Activated CD4-positive, alpha-beta T cell treated with anti-CD3 and anti-CD28 coated beads, Interleukin-2, Interleukin-6, amounts not matched to agents 100 ng/mL and 50 ng/mL, durations not matched to agents 16 hours and 8 hours (primary cell): Measurements from ENCODE around the gene PDIA2.
A peak's percentile ranks its signal among the peaks of the same experiment; 100 is the strongest.
"Not testable (repeated sequence)": the region's sequence is repeated elsewhere in the genome, so short reads cannot be mapped to it uniquely, and the experiment has no call there.

Source experiments
- DNase-seq: peaks from one replicate; pipeline ENCODE4 v3.0.0-alpha.2; 2020

Gene PDIA2

GRCh38 chr16:303760-304505 is 21.0 kb downstream of the PDIA2 start:
- no peak for DNase-seq

- no peak for DNase-seq
Observed at GRCh38 chr16:305916-306626, 23.1 kb downstream of the PDIA2 start.

DNA sequence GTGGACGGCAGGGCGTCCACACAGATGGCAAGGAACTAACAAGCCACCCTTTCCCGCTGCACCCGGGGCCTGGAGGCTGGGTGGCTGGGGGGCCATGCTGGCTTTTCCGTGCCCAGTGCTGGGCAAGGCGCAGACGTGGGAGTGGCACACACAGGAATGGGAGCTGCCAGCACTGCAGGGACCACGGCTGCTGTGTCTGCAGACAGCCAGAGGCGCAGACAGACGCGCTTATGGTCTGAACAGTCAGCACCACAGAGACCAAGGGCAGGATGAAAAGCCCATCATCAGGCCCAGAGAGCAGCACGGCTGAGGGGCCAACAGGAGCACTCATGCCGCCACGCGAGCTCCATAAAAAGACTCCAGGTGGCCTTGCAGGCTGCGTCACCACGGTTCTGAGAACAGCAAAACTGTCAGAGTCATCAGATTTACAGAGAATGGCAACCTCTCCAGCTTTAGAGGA is 24.0 kb downstream of the PDIA2 start:
- DNase-seq = no peak

- DNase-seq = no peak
Observed at GRCh38 chr16:307691-308312, 24.8 kb downstream of the PDIA2 start.

DNA sequence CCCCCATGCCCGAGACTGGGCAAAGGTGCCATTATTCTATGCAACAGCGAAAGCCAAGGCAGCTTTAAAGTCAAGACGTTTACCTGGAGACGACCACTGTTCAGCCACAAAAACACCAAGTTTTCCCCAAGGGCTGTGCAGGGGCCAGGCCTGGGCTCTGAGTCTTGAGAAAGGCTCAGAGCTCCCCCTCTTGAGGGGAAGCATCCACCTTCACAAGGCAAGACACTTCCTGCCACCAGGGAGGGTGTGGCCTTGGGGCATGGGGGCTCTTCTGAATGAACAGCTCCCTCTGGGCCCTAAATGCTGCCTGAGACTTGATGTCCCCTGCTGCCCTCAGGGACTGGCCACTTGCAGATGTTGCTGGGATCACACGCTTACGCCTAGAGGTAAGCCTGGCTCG is 26.5 kb downstream of the PDIA2 start:
- DNase-seq = no peak

GRCh38 chr16:311725-312124 is 28.8 kb downstream of the PDIA2 start:
- DNase-seq = no peak

DNA sequence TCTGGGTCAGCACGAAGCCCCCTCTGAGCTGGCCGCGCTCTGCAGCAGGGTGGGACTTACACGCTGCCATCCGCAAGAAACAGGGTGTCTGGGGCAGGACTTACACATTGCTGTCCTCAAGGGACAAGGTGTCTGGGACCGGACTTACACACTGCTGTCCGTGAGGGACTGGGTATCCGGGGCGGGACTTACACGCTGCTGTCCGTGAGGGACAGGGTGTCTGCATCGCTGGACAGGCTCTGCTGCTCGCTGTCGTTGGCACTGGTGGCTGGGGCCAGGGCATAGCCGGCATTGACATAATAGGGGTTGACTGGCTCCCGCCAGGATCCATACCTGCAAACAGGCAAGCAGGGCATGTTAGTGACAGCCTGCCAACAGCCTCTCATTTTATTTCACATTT is 31.4 kb downstream of the PDIA2 start:
- no peak for DNase-seq

DNA sequence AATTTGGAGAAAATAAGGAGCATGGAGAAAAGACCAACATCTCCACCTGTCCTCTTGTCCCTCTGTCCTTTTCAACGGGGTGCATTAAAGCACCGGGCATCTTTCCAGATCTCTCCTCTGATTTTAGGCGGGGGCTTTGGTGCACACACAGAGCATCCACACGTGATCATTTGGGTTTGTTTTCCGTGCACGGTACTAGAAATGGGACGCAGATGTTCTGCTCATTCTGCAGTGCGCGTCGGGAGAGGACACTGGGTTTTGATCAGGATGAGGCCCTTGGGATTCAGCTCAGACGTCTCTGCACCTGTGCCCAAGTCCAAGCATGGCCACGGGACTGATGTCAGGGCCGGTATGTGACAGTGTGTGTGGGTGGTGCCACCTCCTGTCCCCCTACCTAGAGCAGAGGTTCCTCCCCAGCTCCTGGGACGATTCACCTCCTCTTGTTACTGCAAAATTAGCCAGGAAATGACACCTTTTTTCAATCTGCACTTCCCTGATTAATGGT is 31.9 kb downstream of the PDIA2 start:
- no peak for DNase-seq

GRCh38 chr16:316741-317464 is 33.9 kb downstream of the PDIA2 start:
- DNase-seq = no peak

- DNase-seq = no peak
Observed at GRCh38 chr16:317583-317982, 34.6 kb downstream of the PDIA2 start.

DNA sequence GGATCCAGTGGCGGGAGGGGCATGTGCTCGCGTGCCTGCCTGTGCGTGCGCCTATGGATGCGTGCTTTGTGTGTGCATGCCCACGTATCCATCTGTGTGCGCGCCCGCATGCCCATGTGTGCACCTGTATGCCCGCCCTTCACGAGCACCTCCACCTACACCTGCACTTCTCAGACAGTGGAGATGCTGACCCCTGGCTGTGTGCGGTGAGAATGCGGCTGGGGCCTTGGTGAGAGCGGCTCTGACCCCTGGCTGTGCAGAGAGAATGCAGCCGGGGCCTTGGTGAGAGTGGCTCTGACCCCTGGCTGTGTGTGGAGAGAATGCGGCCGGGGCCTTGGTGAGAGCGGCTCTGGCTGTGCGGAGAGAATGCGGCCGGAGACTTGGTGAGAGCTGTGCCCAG is 35.7 kb downstream of the PDIA2 start:
- no peak for DNase-seq

GRCh38 chr16:320206-320605 is 37.2 kb downstream of the PDIA2 start:
- DNase-seq = no peak

DNA sequence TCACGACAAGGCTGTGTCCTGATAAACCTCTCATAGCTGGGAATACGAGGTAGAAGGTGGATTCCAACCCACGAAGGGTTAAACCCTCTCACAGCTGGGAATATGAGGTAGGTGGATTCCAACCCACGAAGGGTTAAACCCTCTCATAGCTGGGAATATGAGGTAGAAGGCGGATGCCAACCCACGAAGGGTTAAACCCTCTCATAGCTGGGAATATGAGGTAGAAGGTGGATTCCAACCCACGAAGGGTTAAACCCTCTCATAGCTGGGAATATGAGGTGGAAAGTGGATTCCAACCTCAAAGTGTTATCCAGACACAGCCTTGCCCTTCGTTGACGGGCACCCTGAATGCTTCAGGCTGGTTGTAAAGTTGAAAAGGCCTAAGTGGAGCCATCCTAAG is 38.6 kb downstream of the PDIA2 start:
- DNase-seq = no peak

DNA sequence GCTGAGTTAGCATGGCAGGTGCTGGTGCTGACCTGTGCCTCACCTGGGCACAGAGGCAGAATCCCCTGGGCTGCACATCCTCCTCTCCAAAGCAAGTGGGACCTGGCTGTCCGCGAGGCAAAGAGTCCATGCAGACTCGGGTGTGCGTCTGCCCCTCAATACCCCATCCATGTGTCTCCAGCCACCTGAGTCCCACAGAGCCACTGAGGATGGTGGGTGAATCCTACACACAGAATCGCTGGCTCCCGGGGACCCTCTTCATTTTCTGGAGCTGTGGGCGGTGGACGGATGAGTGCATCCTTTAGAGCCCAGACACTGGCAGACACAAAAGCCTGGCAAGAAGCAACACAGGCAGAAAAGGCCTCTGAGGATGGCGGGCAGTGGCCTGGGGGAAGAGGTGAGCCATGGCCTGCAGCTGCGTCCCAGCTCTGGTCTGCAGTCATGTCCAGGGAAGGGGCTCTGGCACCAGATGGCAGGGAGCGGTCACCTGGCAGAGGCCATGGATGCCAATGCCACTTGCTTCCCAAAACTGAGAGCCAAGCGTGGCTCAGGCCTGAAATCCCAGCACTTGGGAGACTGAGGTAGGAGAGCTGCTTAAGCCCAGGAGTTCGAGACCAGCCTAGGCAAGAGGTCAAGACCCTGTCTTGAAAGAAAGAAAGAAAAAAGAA is 39.6 kb downstream of the PDIA2 start:
- no peak for DNase-seq

DNA sequence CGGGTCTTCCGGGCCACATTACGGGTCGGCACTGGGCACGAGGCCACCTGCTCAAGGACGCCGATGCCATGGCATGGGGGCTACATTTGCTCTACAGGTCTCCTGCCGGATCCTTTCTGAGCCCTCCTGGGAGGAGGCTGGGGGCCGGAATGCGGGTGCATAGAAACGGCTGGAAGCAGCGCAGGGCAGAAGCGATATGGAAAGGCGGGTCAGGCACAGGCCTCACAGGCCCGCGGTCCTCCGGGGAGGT is 41.2 kb downstream of the PDIA2 start:
- DNase-seq = no peak

GRCh38 chr16:324451-325334 is 41.7 kb downstream of the PDIA2 start:
- DNase-seq = peak; percentile 55

- DNase-seq = no peak
Observed at GRCh38 chr16:325375-326145, 42.6 kb downstream of the PDIA2 start.

DNA sequence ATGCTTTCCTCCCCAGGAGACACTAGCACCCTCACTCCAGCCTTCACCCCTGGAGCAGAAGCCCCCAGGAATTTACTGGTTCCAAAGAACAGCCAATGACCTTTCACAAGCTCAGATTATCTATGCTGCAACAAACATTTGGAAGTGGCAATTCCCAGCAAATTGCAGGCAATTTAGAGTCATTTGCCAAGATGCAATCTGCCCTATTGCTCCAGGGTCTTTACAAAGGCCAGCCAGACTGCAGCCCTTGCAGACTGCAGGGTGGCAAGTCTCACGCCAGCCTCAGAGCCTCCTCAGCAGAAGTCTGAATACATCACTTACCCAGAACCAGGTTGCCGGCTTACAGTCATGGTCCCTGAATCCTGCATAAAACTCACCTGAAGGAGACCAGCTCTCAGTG is 47.8 kb downstream of the PDIA2 start:
- DNase-seq = no peak

GRCh38 chr16:331181-331814 is 48.3 kb downstream of the PDIA2 start:
- DNase-seq = not testable (repeated sequence)

DNA sequence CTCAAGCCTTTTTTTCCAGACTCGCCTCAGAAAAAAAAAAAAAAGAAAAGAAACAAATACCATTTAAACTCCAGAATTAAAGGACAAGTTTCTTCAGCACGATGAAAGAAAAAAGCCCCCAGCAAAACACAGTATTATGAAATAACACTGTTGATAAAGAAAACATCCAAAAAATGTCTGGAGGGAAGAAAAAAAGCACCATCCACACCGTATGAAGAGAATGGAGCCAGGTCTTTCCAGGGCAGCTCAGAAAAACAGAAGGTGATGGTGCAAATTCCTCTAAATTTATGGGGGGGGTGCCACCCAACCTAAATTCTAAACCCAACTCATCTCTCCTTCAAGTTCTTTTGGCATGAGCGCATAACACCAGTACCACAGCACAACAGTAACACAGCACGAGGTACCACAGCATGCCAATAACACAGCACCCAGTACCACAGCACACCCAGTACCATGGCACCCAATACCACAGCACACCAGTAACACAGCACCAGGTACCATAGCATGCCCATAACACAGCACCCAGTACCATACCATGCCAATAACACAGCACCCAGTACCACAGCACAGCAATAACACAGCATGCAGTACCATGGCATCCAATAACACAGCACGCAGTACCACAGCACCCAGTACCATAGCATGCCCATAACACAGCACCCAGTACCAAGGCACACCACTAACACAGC is 50.6 kb downstream of the PDIA2 start:
- DNase-seq = no peak
